ENCODE results near the gene PLPP3.

Gene PLPP3

DNA sequence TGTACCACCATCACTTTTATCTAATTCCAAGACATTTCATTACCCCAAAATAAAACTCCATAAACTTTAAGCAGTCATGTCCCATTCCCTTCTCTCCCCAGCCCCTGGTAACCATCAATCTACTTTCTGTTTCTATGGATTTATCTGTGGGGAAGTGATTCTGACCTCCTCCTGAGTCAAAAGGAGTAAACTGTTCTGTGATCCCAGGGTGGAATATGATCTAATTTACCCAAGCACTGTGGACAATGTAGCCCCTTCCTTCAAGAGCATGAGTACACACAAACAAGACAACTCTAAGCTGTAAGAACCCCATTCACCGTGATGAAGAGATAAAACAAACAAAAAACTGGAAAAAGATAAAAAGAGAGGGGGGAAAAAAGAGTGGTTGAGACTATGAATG is 77.9 kb downstream of the PLPP3 start:
- H3K4me3 ChIP-seq (ENCODE audit: low read length): no peak overlapping the region
- no peak for DNase-seq (ENCODE audit: low read depth)
- TF ChIP-seq CTCF (IDR thresholded peaks at IDR 0.05; ENCODE audit: insufficient read depth, low read depth, low read length, missing control alignments): no peak

DNA sequence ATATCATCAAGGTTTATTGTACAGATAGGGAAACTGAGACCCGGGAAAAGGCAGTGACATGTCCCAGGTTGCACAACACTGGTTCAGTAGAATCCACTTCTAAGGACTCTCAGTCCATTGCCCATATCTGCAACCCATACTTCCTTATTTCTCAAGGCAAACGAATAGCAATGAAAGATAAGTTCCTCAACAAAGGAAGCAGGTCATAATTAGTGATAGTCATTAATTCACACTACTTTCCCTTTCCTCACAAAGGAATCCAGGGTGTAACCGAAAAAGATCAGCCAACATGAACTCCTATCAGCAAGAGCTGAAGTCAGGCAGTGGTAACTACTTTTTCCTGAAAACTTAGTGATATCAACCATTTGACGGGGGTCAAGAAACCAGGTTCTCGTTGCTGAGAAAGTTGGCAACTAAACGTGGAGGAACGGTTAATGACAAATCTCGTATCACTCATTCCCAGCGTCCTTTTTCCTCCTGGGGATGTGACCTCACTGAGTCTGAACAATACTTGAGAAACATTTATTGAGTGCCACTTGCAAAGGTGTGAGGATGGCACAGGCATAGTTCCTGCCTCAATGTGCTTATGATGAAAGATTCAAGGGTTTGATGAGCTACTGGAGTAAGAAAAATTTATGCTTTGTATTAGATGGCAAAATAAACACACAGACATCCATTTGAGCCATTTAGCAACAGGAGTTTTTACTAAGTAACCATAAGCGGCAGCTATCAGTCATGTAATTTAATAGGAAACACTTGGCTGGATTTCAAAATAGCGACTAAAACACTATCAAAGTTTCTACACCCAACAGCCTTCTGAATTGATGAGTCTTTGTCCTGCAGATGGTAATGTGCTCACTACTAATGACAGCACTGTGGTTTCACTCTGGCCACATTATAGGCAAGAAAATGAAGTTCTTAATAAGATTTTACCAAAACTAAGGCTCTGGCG is 82.3 kb downstream of the PLPP3 start:
- no peak for TF ChIP-seq CTCF (IDR thresholded peaks at IDR 0.05; ENCODE audit: insufficient read depth, low read depth, low read length, missing control alignments)
- H3K4me3 ChIP-seq (ENCODE audit: low read length): no peak overlapping the region
- no peak for DNase-seq (ENCODE audit: low read depth)

DNA sequence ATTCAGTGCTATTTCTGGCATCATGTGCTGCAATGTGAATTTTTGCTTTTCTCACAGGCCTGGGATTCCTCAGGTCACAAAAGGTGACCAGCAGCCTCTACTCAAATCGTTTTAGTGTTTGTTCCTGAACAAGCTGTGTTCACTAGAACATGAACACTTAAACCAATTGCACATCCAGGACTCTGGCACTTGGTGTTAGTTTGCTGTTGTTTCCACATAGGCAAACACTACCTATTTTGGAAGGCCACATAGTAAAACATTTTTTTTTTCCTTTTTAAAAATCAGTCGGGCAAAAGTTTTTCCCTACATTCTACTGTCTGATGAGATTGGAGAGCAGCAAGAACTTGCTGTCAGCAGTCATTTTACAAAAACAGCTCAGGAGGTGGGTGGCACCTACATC is 83.2 kb downstream of the PLPP3 start:
- no peak for TF ChIP-seq CTCF (IDR thresholded peaks at IDR 0.05; ENCODE audit: insufficient read depth, low read depth, low read length, missing control alignments)

DNA sequence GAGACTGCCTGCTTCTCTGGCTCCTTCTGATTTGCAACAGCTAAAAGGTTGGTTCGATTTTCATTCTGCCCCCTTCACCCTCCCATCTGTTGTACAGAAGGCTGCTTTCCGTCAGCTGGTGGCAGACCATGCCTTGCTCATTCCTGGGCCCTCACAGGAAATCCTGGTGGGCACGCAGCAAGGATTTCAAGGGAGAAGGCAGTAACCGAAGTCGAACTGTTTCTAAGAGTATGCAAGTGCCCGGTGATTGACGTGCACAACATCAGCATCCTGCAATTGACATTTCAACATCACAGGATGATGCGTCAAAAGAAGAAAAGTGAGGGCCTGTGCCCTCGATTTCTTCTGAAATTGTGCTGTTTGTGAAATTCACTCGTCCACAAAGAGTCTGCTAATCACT is 83.8 kb downstream of the PLPP3 start:
- no peak for TF ChIP-seq CTCF (IDR thresholded peaks at IDR 0.05; ENCODE audit: insufficient read depth, low read depth, low read length, missing control alignments)
- DNase-seq (ENCODE audit: low read depth): no peak

More for the DNA sequence above, 83.2 kb downstream of the PLPP3 start:
- no peak for DNase-seq (ENCODE audit: low read depth)
- no peak overlapping the region for H3K4me3 ChIP-seq (ENCODE audit: low read length)

DNA sequence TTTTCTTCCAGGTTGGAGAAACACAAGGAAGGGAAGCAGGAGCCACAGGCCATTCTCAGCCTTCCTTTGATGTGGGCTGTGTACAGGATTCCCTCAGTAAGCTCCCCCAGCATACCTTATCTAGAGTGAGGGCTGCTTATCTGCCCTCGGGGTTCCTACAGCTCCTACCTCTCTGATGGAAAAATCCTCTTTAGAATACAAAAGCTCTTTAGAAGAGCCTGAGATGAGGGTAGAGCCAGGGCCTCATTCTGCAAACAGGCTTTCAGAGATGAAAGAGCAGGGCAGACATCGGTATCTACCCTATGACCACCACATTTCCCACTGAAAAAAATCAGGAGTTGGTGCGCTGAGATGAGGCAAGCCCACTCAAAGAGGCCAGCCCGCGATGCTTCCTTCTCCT is 85.1 kb downstream of the PLPP3 start:
- H3K4me3 ChIP-seq (ENCODE audit: low read length): no peak overlapping the region
- no peak for DNase-seq (ENCODE audit: low read depth)
- no peak for TF ChIP-seq CTCF (IDR thresholded peaks at IDR 0.05; ENCODE audit: insufficient read depth, low read depth, low read length, missing control alignments)

More for the DNA sequence above, 83.8 kb downstream of the PLPP3 start:
- no peak overlapping the region for H3K4me3 ChIP-seq (ENCODE audit: low read length)

- TF ChIP-seq CTCF (IDR thresholded peaks at IDR 0.05; ENCODE audit: insufficient read depth, low read depth, low read length, missing control alignments): no peak
- no peak for DNase-seq (ENCODE audit: low read depth)
- no peak overlapping the region for H3K4me3 ChIP-seq (ENCODE audit: low read length)
These were observed 85.5 kb downstream of the PLPP3 start for GRCh38 chr1:56493826-56494225.

DNA sequence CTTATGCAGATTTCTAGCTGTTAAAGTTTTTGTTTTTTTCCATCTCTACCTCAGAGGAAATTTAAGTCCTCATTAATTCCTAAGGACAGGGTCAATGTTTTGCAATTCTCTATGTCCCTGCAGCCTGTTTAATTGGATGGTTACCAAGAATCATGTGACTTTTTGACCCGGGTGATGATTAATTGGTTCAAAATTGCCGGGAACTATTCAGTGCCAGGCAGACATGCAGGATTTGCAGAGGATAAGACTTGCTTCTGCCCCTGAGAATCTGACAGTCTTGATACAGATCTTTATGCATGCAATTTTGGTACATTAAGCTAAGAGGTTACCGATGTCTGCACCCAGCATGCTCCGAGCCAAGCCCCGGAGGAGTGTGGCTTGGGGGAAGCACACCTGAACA is 87.9 kb downstream of the PLPP3 start:
- H3K4me3 ChIP-seq (ENCODE audit: low read length): no peak overlapping the region
- no peak for DNase-seq (ENCODE audit: low read depth)
- no peak for TF ChIP-seq CTCF (IDR thresholded peaks at IDR 0.05; ENCODE audit: insufficient read depth, low read depth, low read length, missing control alignments)

Data from epithelial cell of esophagus (primary cell).